PC-9 (cell line): ENCODE data around the gene EXD3.

Experiments
- CTCF ChIP-seq: fragments of 200-600 bp; sonication (generic); conservative IDR thresholded peaks from 2 replicates; pipeline ENCODE4 v1.6.1; 2017; ENCODE audit warnings: mixed run types, antibody characterized with exemption, mild to moderate bottlenecking, moderate library complexity
- EZH2 ChIP-seq: fragments of 200-600 bp; sonication (generic); IDR thresholded peaks from 2 replicates; pipeline ENCODE4 v1.8.0; 2017; ENCODE audit warnings: antibody characterized with exemption, low read depth

GRCh38 chr9:137306066-137306849 is 116.7 kb downstream of the EXD3 start:
- no peak for TF ChIP-seq CTCF
- TF ChIP-seq EZH2, result no peak
